Mesenchymal stem cell (in vitro differentiated cells and primary cell): Measurements from ENCODE around the gene MYO5B.
A peak's percentile ranks its signal among the peaks of the same experiment; 100 is the strongest.

Experiments used
- DNase-seq: peaks from one replicate; pipeline ENCODE4 v3.0.0-alpha.2; 2013
- H2AFZ ChIP-seq: one replicate; pipeline ENCODE4 v1.6.1; 2013; ENCODE audit warnings: low read depth, mild to moderate bottlenecking, control low read depth, inconsistent platforms, low read length, moderate library complexity
- H2AK5ac ChIP-seq: 2 replicates; pipeline ENCODE4 v1.6.1; 2013; ENCODE audit warnings: low read length, moderate library complexity, mild to moderate bottlenecking, inconsistent platforms; ENCODE audit not compliant: severe bottlenecking
- H2BK120ac ChIP-seq: one replicate; pipeline ENCODE4 v1.6.1; 2013; ENCODE audit warnings: low read depth, mild to moderate bottlenecking, inconsistent platforms, low read length, moderate library complexity
- H2BK12ac ChIP-seq, 2 experiments: one replicate each; pipeline ENCODE4 v1.6.1; 2013; ENCODE audit warnings: inconsistent platforms in 2 of 2, low read length in 2 of 2, mild to moderate bottlenecking in 2 of 2, moderate library complexity in 2 of 2, control low read depth in 1 of 2
- H2BK15ac ChIP-seq: one replicate; pipeline ENCODE4 v1.6.1; 2013; ENCODE audit warnings: mild to moderate bottlenecking, low read depth, inconsistent platforms; ENCODE audit not compliant: poor library complexity, severe bottlenecking
- H2BK5ac ChIP-seq: 2 replicates; pipeline ENCODE4 v1.6.1; 2013; ENCODE audit warnings: low read depth, mild to moderate bottlenecking, low read length, control low read depth, inconsistent platforms; ENCODE audit not compliant: poor library complexity, severe bottlenecking
- H3K14ac ChIP-seq, 2 experiments: one replicate each; pipeline ENCODE4 v1.6.1; 2013; ENCODE audit warnings: inconsistent platforms in 2 of 2, low read length in 2 of 2, control low read depth in 1 of 2, mild to moderate bottlenecking in 1 of 2, moderate library complexity in 1 of 2
- H3K18ac ChIP-seq, 2 experiments: one replicate each; pipeline ENCODE4 v1.6.1; 2013; ENCODE audit warnings: inconsistent platforms in 2 of 2, low read length in 2 of 2, control low read depth in 1 of 2, low read depth in 1 of 2, mild to moderate bottlenecking in 1 of 2
- H3K23ac ChIP-seq, 2 experiments: one replicate each; pipeline ENCODE4 v1.6.1; 2013; ENCODE audit warnings: inconsistent platforms in 2 of 2, low read length in 2 of 2, mild to moderate bottlenecking in 2 of 2, moderate library complexity in 2 of 2, control low read depth in 1 of 2
- H3K27ac ChIP-seq: 2 replicates; pipeline ENCODE4 v1.5.1; 2013; ENCODE audit warnings: mild to moderate bottlenecking, moderate library complexity, low read length, control low read depth, inconsistent platforms; ENCODE audit not compliant: poor library complexity, severe bottlenecking
- H3K27me3 ChIP-seq, 2 experiments: 2 replicates each; pipeline versions ENCODE4 v1.6.1 to v1.7.0; 2013; ENCODE audit warnings: low read length in 2 of 2, mild to moderate bottlenecking in 2 of 2, moderate library complexity in 2 of 2, control low read depth in 1 of 2, inconsistent platforms in 1 of 2; ENCODE audit not compliant: control insufficient read depth in 1 of 2, insufficient read depth in 1 of 2
- H3K36me3 ChIP-seq, 2 experiments: 2 replicates each; pipeline versions ENCODE4 v1.6.1 to v1.7.0; 2013; ENCODE audit warnings: low read length in 2 of 2, control low read depth in 1 of 2, inconsistent platforms in 1 of 2, low read depth in 1 of 2, mild to moderate bottlenecking in 1 of 2; ENCODE audit not compliant: insufficient read depth in 2 of 2, control insufficient read depth in 1 of 2
- H3K4ac ChIP-seq, 2 experiments: one replicate each; pipeline ENCODE4 v1.6.1; 2013; ENCODE audit warnings: inconsistent platforms in 2 of 2, low read length in 2 of 2, mild to moderate bottlenecking in 2 of 2, moderate library complexity in 2 of 2, control low read depth in 1 of 2, low read depth in 1 of 2
- H3K4me1 ChIP-seq: 2 replicates; pipeline ENCODE4 v1.6.1; 2013; ENCODE audit warnings: low read depth, low read length, control low read depth; ENCODE audit not compliant: control insufficient read depth, insufficient read depth
- H3K4me2 ChIP-seq: 2 replicates; pipeline ENCODE4 v1.6.1; 2013; ENCODE audit warnings: low read length, mild to moderate bottlenecking, inconsistent platforms; ENCODE audit not compliant: poor library complexity, severe bottlenecking
- H3K4me3 ChIP-seq, 2 experiments: 2 replicates each; pipeline versions ENCODE4 v1.5.1 to v1.7.0; 2013; ENCODE audit warnings: low read length in 2 of 2, mild to moderate bottlenecking in 2 of 2, control low read depth in 1 of 2, low read depth in 1 of 2; ENCODE audit not compliant: insufficient read depth in 1 of 2
- H3K79me1 ChIP-seq: replicated peaks from 2 replicates; pipeline ENCODE4 v1.6.1; 2013; ENCODE audit warnings: mild to moderate bottlenecking, control low read depth, low read length, inconsistent platforms; ENCODE audit not compliant: poor library complexity, severe bottlenecking
- H3K9ac ChIP-seq: 2 replicates; pipeline ENCODE4 v1.7.0; 2013; ENCODE audit warnings: mild to moderate bottlenecking, low read length, moderate library complexity
- H3K9me3 ChIP-seq: 2 replicates; pipeline ENCODE4 v1.7.0; 2013; ENCODE audit warnings: mild to moderate bottlenecking, low read length; ENCODE audit not compliant: control insufficient read depth
- H4K8ac ChIP-seq: one replicate; pipeline ENCODE4 v1.6.1; 2013; ENCODE audit warnings: inconsistent platforms, mild to moderate bottlenecking, low read length, moderate library complexity
- H4K91ac ChIP-seq: one replicate; pipeline ENCODE4 v1.6.1; 2013; ENCODE audit warnings: mild to moderate bottlenecking, low read length, inconsistent platforms
- WGBS: methylation state at CpG from one replicate; pipeline ENCODE4 v1.1.7; 2013; ENCODE audit warnings: mixed read lengths; 5-methylcytosine and 5-hydroxymethylcytosine counted together

The MYO5B gene

GRCh38 chr18:49988101-49988500 lies 206.8 kb downstream of the MYO5B start:
- no peaks in the 10 kb centered on the region for H3K4me1 ChIP-seq
- WGBS: 77% methylated on average over 4 of the region's 5 CpGs
- no peak overlapping the region for H2BK15ac ChIP-seq
- no peak overlapping the region for H3K27ac ChIP-seq
- no peak overlapping the region for H3K4ac ChIP-seq
- no peaks in the 10 kb centered on the region for H3K9me3 ChIP-seq
- no peak overlapping the region for H3K4me2 ChIP-seq
- no peak overlapping the region for H2BK12ac ChIP-seq
- no peak overlapping the region for H3K4me3 ChIP-seq
- H3K23ac ChIP-seq: no peak overlapping the region
- no peak overlapping the region for H3K14ac ChIP-seq
- no peak overlapping the region for H3K9ac ChIP-seq
- peaks cover 21 to 30% of the 10 kb centered on the region in 2 experiments for H3K27me3 ChIP-seq
- DNase-seq: no peak
- H4K91ac ChIP-seq: no peak overlapping the region
- H2BK120ac ChIP-seq: no peak overlapping the region
- no peak overlapping the region for H2BK5ac ChIP-seq
- no peak overlapping the region for H3K18ac ChIP-seq
- H2AK5ac ChIP-seq: no peak overlapping the region
- no peaks in the 10 kb centered on the region for H3K79me1 ChIP-seq
- H4K8ac ChIP-seq: no peak overlapping the region
- H3K36me3 ChIP-seq: no peaks in the 10 kb centered on the region
- H2AFZ ChIP-seq: no peak overlapping the region

- Histone ChIP-seq H3K27ac (no peak overlapping the region), H3K79me1 (no peaks in the 10 kb centered on the region), H3K27me3 (peaks cover 25 to 41% of the 10 kb centered on the region in 2 experiments), H3K18ac (no peak overlapping the region), H2AK5ac (no peak overlapping the region), H2BK12ac (no peak overlapping the region), H3K9ac (no peak overlapping the region), H2BK15ac (no peak overlapping the region), H3K23ac (no peak overlapping the region), H3K14ac (no peak overlapping the region), H2BK120ac (no peak overlapping the region), H2BK5ac (no peak overlapping the region), H3K4me1 (no peaks in the 10 kb centered on the region), H3K4me3 (no peak overlapping the region), H2AFZ (no peak overlapping the region), H3K4me2 (no peak overlapping the region), H3K4ac (no peak overlapping the region), H3K36me3 (no peaks in the 10 kb centered on the region), H4K8ac (no peak overlapping the region), H3K9me3 (no peaks in the 10 kb centered on the region), H4K91ac (no peak overlapping the region)
- 73% methylated on average over 2 of the region's 3 CpGs for WGBS
- no peak for DNase-seq
These were observed 209.7 kb downstream of the MYO5B start for GRCh38 chr18:49985236-49985635.

DNA sequence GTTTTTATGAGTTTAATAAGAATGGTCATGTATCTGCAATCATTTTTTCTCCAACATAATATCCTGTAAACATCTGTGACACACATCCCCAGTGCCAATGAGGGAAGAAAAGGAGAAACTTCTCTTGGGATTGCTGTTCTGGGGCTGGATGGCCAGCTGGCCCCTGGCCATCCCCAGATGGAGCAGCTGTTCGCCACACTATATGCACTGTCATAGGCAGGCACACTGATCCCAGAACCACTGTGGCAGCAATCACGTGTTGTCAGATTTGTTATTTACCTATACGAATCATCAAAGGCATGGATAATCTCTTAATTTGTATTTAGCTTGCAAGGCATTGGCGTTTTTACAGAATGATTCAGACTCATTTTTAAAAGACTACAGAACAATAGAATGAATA lies 214.1 kb downstream of the MYO5B start:
- peaks cover 27 to 58% of the 10 kb centered on the region in 2 experiments for H3K27me3 ChIP-seq
- no peak overlapping the region for H3K4ac ChIP-seq
- DNase-seq: no peak
- no peak overlapping the region for H3K4me2 ChIP-seq
- no peaks in the 10 kb centered on the region for H3K36me3 ChIP-seq
- no peak overlapping the region for H3K4me3 ChIP-seq
- H3K23ac ChIP-seq: no peak overlapping the region
- H3K79me1 ChIP-seq: no peaks in the 10 kb centered on the region
- no peak overlapping the region for H3K14ac ChIP-seq
- no peak overlapping the region for H2AFZ ChIP-seq
- H2BK5ac ChIP-seq: no peak overlapping the region
- 76% methylated on average over 3 of the region's 4 CpGs for WGBS
- no peak overlapping the region for H4K8ac ChIP-seq
- H4K91ac ChIP-seq: no peak overlapping the region
- no peaks in the 10 kb centered on the region for H3K4me1 ChIP-seq
- H2BK15ac ChIP-seq: no peak overlapping the region
- no peak overlapping the region for H2BK120ac ChIP-seq
- H2AK5ac ChIP-seq: no peak overlapping the region
- H3K9ac ChIP-seq: no peak overlapping the region
- H3K18ac ChIP-seq: no peak overlapping the region
- H3K27ac ChIP-seq: no peak overlapping the region
- no peak overlapping the region for H2BK12ac ChIP-seq
- H3K9me3 ChIP-seq: no peaks in the 10 kb centered on the region

- Histone ChIP-seq H4K8ac (no peak overlapping the region), H3K18ac (no peak overlapping the region), H3K79me1 (no peaks in the 10 kb centered on the region), H2AFZ (no peak overlapping the region), H2BK120ac (no peak overlapping the region), H3K9ac (no peak overlapping the region), H3K23ac (peak overlapping the region in 1 of 2 experiments; percentile 63), H3K14ac (no peak overlapping the region), H2BK12ac (no peak overlapping the region), H2AK5ac (no peak overlapping the region), H3K4me3 (no peak overlapping the region), H3K27me3 (peaks cover 6 to 33% of the 10 kb centered on the region in 2 experiments), H3K4ac (no peak overlapping the region), H3K4me1 (no peaks in the 10 kb centered on the region), H3K9me3 (no peaks in the 10 kb centered on the region), H3K36me3 (no peaks in the 10 kb centered on the region), H2BK5ac (no peak overlapping the region), H2BK15ac (no peak overlapping the region), H4K91ac (no peak overlapping the region), H3K4me2 (no peak overlapping the region), H3K27ac (no peak overlapping the region)
- DNase-seq: no peak
- WGBS: 93% methylated on average over 12 of the region's 15 CpGs
These were observed 218.0 kb downstream of the MYO5B start for GRCh38 chr18:49976795-49977560.
